Activated T-cell treated with anti-CD3 and anti-CD28 coated beads, Interleukin-2, amount 50 U/mL, for 72 hours (primary cell): ENCODE measurements around the gene CPPED1. TPM values are rescaled to one million over a fixed set of nuclear protein-coding genes. Genes with fewer than 3 reads are reported as not detected.

Experiments
- ATAC-seq, 2 donors: fragments of 150-1000 bp; cut with Tn5 transposase; replicated peaks in 1 of 2; 2 replicates each; pipeline ENCODE4 v1.10.0; 2021; ENCODE audit warnings: moderate library complexity in 2 of 2, mild to moderate bottlenecking in 1 of 2
- DNase-seq, 2 donors: peaks; one replicate each; pipeline ENCODE4 v3.0.0; 2021 to 2022; ENCODE audit warnings: mixed read lengths in 1 of 2
- H3K27ac Mint-ChIP-seq: one replicate; pipeline ENCODE4 v1.8.0; 2022; ENCODE audit warnings: mild to moderate bottlenecking, moderate library complexity, mixed read lengths
- H3K27me3 Mint-ChIP-seq: one replicate; pipeline ENCODE4 v1.8.0; 2022; ENCODE audit warnings: low read depth, mixed read lengths
- H3K36me3 Mint-ChIP-seq, 2 donors: one replicate each; pipeline ENCODE4 v1.8.0; 2022; ENCODE audit warnings: mixed read lengths in 2 of 2, mild to moderate bottlenecking in 1 of 2; ENCODE audit not compliant: insufficient read depth in 2 of 2
- H3K4me1 Mint-ChIP-seq: one replicate; pipeline ENCODE4 v1.8.0; 2022; ENCODE audit warnings: low read depth, mixed read lengths
- H3K4me3 Mint-ChIP-seq, 2 donors: one replicate each; pipeline ENCODE4 v1.8.0; 2022; ENCODE audit warnings: mild to moderate bottlenecking in 2 of 2, mixed read lengths in 2 of 2, moderate library complexity in 2 of 2
- H3K9me3 Mint-ChIP-seq, 2 donors: one replicate each; pipeline ENCODE4 v1.8.0; 2022; ENCODE audit warnings: mixed read lengths in 2 of 2
- total RNA-seq, 2 donors: library from RNA; stranded (reverse); gene quantifications; one replicate each; pipeline ENCODE4 v1.2.3, GENCODE V29; 2022

The CPPED1 gene
- total RNA-seq, 2 donors from 2014 or later: 10.5 to 15.8 TPM

DNA sequence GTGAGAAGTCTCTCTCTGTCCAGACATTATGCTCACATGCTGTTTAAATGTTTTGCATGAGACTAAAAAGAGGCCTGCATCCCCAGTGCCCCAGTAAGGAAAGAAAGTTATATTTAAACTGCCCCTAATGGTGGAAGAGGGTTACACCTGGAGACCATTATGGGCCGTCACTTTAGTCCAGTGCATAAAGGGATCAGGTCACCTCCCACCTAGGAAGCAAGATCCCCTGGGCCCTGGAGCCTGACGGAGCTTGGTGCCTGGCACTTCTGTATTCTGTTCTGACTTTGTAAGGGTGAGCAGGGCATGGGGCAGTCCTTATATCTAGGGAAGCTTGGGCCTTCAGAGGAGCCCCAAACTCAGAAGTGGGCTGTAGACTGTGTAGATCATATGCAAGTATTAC, 67.9 kb downstream of the CPPED1 start:
- no peak overlapping the region for H3K4me3 Mint-ChIP-seq
- DNase-seq: no peak
- H3K4me1 Mint-ChIP-seq: no peaks in the 10 kb centered on the region

GRCh38 chr16:12732600-12732999, 71.1 kb downstream of the CPPED1 start:
- Mint-ChIP-seq H3K4me3 (no peak overlapping the region), H3K27me3 (no peaks in the 10 kb centered on the region), H3K9me3 (peaks cover 13% of the 10 kb centered on the region in 2 donors), H3K36me3 (peaks cover 17 to 28% of the 10 kb centered on the region in 2 donors), H3K27ac (no peak overlapping the region), H3K4me1 (no peaks in the 10 kb centered on the region)
- DNase-seq (no peak), ATAC-seq (no peak)

More for the DNA sequence above, 67.9 kb downstream of the CPPED1 start:
- Mint-ChIP-seq H3K27me3 (no peaks in the 10 kb centered on the region), H3K27ac (no peak overlapping the region), H3K9me3 (peaks cover 15 to 17% of the 10 kb centered on the region in 2 donors), H3K36me3 (peaks cover 23 to 35% of the 10 kb centered on the region in 2 donors)
- no peak for ATAC-seq

DNA sequence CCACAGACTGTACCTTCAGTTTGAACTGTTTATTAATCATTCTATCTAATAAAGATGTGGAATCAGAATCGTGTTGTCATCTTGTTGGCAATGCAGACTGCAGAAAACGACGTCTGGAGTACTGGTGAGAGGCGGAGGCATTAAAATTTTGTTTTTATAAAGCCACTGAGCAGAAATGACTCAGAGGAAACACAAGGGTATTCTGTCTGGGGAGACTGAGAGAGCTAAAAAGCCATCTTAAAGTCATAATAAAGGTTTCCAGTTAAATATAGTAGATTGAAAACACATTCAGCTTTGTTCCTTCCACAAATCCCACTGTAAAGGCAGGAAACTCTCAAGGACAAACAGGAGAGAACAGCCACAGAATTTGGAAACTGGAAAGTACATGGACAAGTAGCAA, 74.2 kb downstream of the CPPED1 start:
- peak overlapping the region; percentile 75 for H3K27ac Mint-ChIP-seq
- ATAC-seq: peak in 1 of 2 donors; percentile 30

DNA sequence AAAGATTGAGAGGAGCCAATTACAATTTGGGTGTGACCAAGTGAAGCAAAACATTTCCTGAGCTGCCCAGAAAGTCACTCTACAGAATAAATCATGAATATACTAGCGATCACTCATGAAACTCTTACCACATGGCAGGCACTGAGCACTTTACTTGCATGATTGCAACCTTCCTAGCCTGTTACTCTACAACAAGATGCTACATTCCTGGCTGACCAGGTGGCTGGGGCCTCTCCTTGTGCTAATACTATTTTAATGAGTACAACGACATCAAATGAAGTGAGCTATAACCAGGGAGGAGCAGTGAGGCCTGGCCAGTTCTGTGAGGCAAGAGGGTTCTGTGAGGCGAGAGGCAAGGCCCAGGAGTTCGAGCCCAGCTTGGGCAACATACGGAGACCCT, 75.2 kb downstream of the CPPED1 start:
- no peaks in the 10 kb centered on the region for H3K4me1 Mint-ChIP-seq
- H3K9me3 Mint-ChIP-seq: peaks cover 7 to 14% of the 10 kb centered on the region in 2 donors
- DNase-seq (no peak), ATAC-seq (no peak)
- no peak overlapping the region for H3K27ac Mint-ChIP-seq
- H3K27me3 Mint-ChIP-seq: no peaks in the 10 kb centered on the region
- no peak overlapping the region for H3K4me3 Mint-ChIP-seq
- peaks cover 11 to 24% of the 10 kb centered on the region in 2 donors for H3K36me3 Mint-ChIP-seq

More for the DNA sequence above, 74.2 kb downstream of the CPPED1 start:
- DNase-seq: no peak
- Mint-ChIP-seq H3K36me3 (peaks cover 13 to 28% of the 10 kb centered on the region in 2 donors), H3K4me3 (peak overlapping the region in 1 of 2 donors; percentile 49), H3K9me3 (peaks cover 8 to 12% of the 10 kb centered on the region in 2 donors), H3K27me3 (no peaks in the 10 kb centered on the region), H3K4me1 (no peaks in the 10 kb centered on the region)

DNA sequence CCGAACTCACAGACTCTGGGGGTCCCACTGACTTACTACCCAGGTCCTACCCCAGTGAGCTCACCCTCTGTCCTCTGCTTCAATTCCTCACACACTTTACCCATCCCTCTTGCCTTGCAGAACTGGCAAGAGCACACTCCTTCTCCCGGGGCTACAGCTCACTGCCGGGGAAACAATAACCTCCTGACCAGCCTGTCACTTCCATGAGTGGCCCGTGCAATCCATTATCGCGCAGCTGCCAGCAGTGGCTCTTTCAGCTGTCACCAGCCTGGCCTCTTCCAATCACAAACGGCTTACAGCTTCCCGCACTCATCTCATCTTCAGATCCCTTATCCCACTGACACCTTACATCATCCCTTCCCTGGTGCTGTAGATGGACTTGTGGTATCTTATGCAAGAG, 79.5 kb downstream of the CPPED1 start:
- DNase-seq: no peak

GRCh38 chr16:12723681-12724080, 80.0 kb downstream of the CPPED1 start:
- DNase-seq (no peak), ATAC-seq (no peak)
- no peaks in the 10 kb centered on the region for H3K4me1 Mint-ChIP-seq
- H3K9me3 Mint-ChIP-seq: peaks cover 0 to 5% of the 10 kb centered on the region in 2 donors
- H3K36me3 Mint-ChIP-seq: peaks cover 1 to 4% of the 10 kb centered on the region in 2 donors
- H3K4me3 Mint-ChIP-seq: no peak overlapping the region
- no peak overlapping the region for H3K27ac Mint-ChIP-seq
- H3K27me3 Mint-ChIP-seq: no peaks in the 10 kb centered on the region

More for the DNA sequence above, 79.5 kb downstream of the CPPED1 start:
- Mint-ChIP-seq H3K36me3 (peaks cover 1 to 4% of the 10 kb centered on the region in 2 donors), H3K4me1 (no peaks in the 10 kb centered on the region), H3K27me3 (no peaks in the 10 kb centered on the region), H3K27ac (no peak overlapping the region), H3K9me3 (peaks cover 0 to 5% of the 10 kb centered on the region in 2 donors), H3K4me3 (no peak overlapping the region)
- ATAC-seq: no peak

- no peak for ATAC-seq
- no peaks in the 10 kb centered on the region for H3K27me3 Mint-ChIP-seq
- peaks cover 0 to 5% of the 10 kb centered on the region in 2 donors for H3K9me3 Mint-ChIP-seq
- no peaks in the 10 kb centered on the region for H3K4me1 Mint-ChIP-seq
- peaks cover 1 to 9% of the 10 kb centered on the region in 2 donors for H3K36me3 Mint-ChIP-seq
- H3K27ac Mint-ChIP-seq: no peak overlapping the region
- H3K4me3 Mint-ChIP-seq: no peak overlapping the region
- no peak for DNase-seq
Observed at GRCh38 chr16:12721841-12722421, 81.8 kb downstream of the CPPED1 start.

DNA sequence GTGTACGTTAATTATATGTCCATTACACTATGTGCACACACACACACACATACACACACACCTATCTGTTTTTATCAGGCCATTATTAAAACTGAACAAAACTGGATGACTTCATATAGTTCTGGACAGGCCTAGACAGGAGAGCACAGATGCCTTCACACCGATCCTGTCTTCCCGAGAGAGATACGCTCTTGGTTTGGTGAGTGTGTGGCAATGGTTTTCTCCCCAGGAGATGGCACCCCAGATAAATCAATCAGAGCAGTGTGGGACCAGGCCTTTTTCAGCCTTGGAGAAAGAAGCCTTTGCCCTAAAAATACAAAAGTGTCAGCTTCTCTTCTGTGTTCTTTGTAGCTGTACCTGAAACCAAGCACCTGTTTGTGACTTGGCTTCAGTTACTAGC, 83.7 kb downstream of the CPPED1 start:
- Mint-ChIP-seq H3K4me3 (no peak overlapping the region), H3K36me3 (peaks cover 1 to 8% of the 10 kb centered on the region in 2 donors), H3K27me3 (no peaks in the 10 kb centered on the region), H3K4me1 (no peaks in the 10 kb centered on the region), H3K27ac (no peak overlapping the region), H3K9me3 (peaks cover 0 to 5% of the 10 kb centered on the region in 2 donors)
- DNase-seq (no peak), ATAC-seq (no peak)

DNA sequence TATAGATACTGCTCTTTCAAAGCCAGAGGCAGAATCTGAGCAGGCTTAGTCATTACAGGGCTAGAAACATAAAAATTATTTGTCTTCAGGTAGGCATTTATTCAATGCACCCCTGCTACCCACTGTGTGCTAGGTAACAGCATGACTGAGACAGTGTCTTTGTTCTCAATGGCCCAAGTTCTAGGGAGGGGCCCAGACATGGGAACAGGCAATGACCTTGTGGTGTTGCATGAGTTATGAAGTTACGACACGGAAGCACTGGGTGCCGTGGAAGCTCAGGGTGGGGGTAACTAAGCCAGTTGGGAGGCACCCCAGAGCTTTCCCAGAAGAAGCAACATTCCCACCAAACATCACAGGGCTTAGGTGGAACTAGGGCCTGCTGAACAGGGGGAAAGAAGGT, 87.0 kb downstream of the CPPED1 start:
- DNase-seq: no peak

GRCh38 chr16:12709807-12710206, 93.9 kb downstream of the CPPED1 start:
- H3K36me3 Mint-ChIP-seq: peaks cover 0 to under 1% of the 10 kb centered on the region in 2 donors
- H3K27me3 Mint-ChIP-seq: no peaks in the 10 kb centered on the region
- no peak overlapping the region for H3K4me3 Mint-ChIP-seq
- H3K4me1 Mint-ChIP-seq: no peaks in the 10 kb centered on the region
- ATAC-seq: no peak
- no peaks in the 10 kb centered on the region for H3K9me3 Mint-ChIP-seq
- no peak overlapping the region for H3K27ac Mint-ChIP-seq
- DNase-seq: no peak

More for the DNA sequence above, 87.0 kb downstream of the CPPED1 start:
- Mint-ChIP-seq H3K4me1 (no peaks in the 10 kb centered on the region), H3K4me3 (no peak overlapping the region), H3K36me3 (peaks cover 0 to 8% of the 10 kb centered on the region in 2 donors), H3K27ac (no peak overlapping the region), H3K27me3 (no peaks in the 10 kb centered on the region), H3K9me3 (no peaks in the 10 kb centered on the region)
- no peak for ATAC-seq

- H3K4me3 Mint-ChIP-seq: no peak overlapping the region
- ATAC-seq (no peak), DNase-seq (no peak)
- H3K27me3 Mint-ChIP-seq: no peaks in the 10 kb centered on the region
- no peak overlapping the region for H3K27ac Mint-ChIP-seq
- H3K36me3 Mint-ChIP-seq: no peaks in the 10 kb centered on the region
- no peaks in the 10 kb centered on the region for H3K4me1 Mint-ChIP-seq
- no peaks in the 10 kb centered on the region for H3K9me3 Mint-ChIP-seq
Observed at GRCh38 chr16:12708266-12708665, 95.4 kb downstream of the CPPED1 start.

GRCh38 chr16:12706628-12707027, 97.1 kb downstream of the CPPED1 start:
- no peak for ATAC-seq
- H3K27me3 Mint-ChIP-seq: no peaks in the 10 kb centered on the region

GRCh38 chr16:12704492-12705111, 99.1 kb downstream of the CPPED1 start:
- DNase-seq: no peak

More at GRCh38 chr16:12706628-12707027, 97.1 kb downstream of the CPPED1 start:
- no peak overlapping the region for H3K27ac Mint-ChIP-seq
- H3K4me3 Mint-ChIP-seq: no peak overlapping the region
- H3K36me3 Mint-ChIP-seq: no peaks in the 10 kb centered on the region
- no peaks in the 10 kb centered on the region for H3K4me1 Mint-ChIP-seq
- DNase-seq: no peak
- no peaks in the 10 kb centered on the region for H3K9me3 Mint-ChIP-seq

More at GRCh38 chr16:12704492-12705111, 99.1 kb downstream of the CPPED1 start:
- H3K27ac Mint-ChIP-seq: no peak overlapping the region
- H3K4me1 Mint-ChIP-seq: peaks cover 5% of the 10 kb centered on the region
- no peaks in the 10 kb centered on the region for H3K36me3 Mint-ChIP-seq
- no peaks in the 10 kb centered on the region for H3K9me3 Mint-ChIP-seq
- H3K27me3 Mint-ChIP-seq: no peaks in the 10 kb centered on the region
- H3K4me3 Mint-ChIP-seq: no peak overlapping the region
- ATAC-seq: no peak
